GM18519 (cell line): Measurements from ENCODE around the gene DNAJB13.

ENCODE experiments used
- ATAC-seq: cut with Tn5 transposase; IDR thresholded peaks from one replicate; pipeline ENCODE4 v1.9.1; 2021; ENCODE audit warnings: mild to moderate bottlenecking, moderate library complexity; ENCODE audit not compliant: unreplicated experiment, low FRiP score

The DNAJB13 gene

GRCh38 chr11:73996161-73996747 lies 45.4 kb downstream of the DNAJB13 start:
- no peak for ATAC-seq

DNA sequence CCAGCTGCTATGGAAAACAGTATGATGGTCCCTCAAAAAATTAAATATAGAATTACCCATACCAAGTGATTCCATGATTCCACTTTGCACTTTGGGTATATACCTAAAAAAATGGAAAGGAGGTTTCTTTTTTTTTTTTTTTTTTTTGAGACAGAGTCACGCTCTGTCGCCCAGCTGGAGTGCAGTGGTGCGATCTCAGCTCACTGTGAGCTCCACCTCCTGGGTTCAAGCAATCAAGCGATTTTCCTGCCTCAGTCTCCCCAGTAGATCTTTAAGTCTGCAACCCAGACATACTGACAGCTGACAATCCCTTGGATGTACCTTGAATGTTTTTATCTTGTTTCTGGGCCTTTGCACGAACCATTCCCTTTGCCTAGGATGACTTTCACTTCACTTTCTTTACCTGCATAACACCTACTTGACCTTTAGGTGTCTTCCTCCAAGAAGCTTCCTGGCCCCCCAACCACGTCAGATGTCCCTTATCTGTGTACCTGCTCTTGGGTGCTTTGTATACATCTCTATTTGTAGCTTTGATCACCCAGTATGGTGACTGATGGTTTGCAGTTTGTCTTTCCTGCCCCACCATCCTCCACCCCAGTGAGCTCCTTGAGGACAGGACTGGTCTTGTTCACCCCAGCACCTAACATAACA lies 46.4 kb downstream of the DNAJB13 start:
- no peak for ATAC-seq

GRCh38 chr11:73998846-73999575 lies 48.2 kb downstream of the DNAJB13 start:
- ATAC-seq = no peak

- no peak for ATAC-seq
Observed at GRCh38 chr11:73999581-74000306, 48.9 kb downstream of the DNAJB13 start.

GRCh38 chr11:74000307-74001133 lies 49.7 kb downstream of the DNAJB13 start:
- no peak for ATAC-seq

- ATAC-seq = no peak
Observed at GRCh38 chr11:74001822-74002286, 51.0 kb downstream of the DNAJB13 start.

DNA sequence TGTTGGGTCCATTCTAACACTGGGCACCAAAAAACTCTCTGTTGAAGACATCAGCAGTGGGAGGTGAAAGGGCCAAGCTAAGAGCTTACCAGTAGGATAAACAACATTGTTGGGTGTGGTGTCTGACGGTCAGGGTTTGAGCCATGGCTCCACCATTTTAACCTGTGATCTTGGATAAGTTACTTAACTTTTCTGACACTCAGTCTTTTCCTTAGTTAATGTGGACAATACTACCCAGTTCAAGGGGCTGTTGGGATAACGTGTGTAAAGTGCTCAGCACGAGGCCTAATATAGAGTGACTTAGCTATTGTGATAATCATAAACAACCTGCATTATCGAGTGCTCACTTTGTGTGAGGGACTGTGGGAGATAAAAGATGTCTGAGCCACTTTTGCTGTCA lies 52.0 kb downstream of the DNAJB13 start:
- ATAC-seq = no peak

- no peak for ATAC-seq
Observed at GRCh38 chr11:74004046-74004695, 53.3 kb downstream of the DNAJB13 start.

DNA sequence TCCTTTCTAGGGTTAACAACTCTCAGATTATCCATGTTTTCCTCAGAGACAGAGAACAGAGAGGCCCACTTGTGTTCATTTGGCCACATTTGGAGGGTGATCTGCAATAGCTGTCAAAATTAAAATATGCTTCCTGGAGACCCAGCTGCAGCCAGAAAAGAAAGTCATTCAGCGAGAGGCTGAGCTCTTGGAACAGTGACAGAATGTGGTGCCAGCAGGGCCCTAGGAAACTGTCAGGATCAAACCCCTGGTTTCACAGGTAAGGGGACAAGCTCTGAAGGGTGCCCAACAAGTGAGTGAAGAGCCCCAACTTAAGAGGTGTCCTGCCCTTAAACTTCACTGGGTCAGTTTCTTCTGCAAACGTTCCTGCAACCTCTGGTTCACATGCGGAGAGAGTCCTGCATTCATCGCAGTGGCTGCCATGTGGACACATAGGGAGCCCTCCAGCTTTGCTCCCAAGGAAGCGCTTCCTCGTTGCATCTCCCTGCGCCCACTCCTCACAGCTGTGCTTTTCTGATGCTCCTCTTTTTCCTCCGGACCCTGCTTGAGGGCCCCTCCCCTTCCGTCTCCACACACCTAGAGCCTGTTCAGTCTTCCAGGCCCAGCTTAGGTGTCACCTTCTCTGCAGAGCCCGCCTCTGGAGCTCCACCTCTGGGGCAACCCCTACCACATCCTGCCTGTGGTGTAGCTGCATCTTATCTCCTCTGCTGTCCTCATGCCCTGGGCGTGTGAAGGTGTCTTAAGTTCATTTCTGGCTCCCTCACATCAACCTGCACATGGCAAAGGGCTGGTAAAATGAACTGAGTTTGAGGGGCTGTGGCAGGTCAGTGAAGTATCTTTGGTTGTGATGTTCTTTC lies 54.2 kb downstream of the DNAJB13 start:
- ATAC-seq = no peak

GRCh38 chr11:74005721-74006517 lies 55.1 kb downstream of the DNAJB13 start:
- ATAC-seq = no peak

GRCh38 chr11:74006743-74007304 lies 56.0 kb downstream of the DNAJB13 start:
- ATAC-seq = no peak

DNA sequence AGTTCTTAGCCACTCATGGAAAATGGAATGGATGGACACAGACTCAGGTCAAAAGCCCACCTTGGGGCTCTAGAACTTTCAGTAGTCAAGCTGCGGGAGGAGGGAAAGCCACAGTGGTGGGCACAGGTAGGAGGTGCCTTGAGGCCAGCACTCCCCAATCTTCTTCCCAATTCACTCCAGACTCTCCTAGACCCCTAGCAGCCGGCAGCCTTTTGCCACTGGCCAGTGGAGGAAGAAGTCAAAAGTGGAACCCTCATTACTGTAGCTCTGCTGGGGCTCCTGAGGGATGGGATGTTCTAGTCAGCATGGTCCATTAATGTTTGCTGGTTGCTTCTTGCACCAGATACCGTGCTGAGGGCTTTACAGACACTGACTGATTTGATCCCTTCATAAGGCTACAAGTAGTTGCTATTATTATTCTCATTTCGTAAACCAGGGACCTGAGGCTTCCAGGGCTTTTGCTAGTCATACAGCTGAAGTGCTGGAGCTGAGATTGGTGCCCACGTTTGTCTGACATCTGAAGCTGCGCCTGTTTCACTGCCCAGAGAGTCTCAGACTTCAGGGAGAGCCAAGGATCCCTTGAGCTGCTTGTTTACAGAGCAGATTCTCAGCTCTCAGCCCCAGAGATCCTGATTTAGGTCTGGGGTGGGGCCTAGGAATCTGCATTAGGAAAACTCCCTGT lies 57.0 kb downstream of the DNAJB13 start:
- no peak for ATAC-seq

DNA sequence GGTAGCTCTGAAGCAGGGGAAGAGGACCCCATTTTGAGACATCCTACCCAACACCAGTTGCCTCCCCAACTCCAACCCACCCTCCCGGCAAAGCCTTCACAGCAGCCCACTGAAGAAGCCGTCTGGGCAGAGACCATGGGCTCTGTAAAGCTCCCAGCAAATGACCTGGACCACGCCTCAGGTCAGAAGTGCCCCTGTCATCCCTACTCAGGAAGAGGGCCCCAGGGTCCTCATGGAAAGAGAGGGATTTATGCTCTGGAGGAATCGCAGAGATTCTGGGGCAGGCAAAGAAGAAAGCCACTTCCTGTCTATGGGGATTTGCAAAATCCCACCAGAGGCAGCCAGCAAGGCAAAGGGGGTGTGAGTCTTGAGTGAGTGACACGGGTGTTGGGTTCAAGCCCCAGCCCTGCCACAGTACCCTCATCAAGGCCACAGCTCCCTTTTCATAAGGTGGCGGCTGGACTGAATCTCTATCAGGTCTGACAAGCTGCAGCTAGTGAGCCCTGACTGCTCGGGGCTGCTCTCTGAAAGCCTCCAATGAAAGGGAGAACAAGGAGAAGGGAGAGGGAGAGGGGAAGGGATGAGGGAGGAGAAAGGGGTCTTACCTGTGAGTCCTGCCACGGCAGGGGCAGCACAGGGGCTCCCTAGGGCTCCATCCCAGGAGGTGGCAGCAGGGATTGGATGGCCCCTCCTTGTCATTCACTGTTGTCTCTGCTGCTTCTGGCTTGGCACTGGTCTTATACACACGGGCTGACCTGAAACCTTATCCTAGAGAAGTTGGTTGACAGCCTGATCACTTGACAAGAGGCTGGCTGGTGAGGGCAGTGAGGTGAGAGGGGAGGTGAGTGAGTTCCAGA lies 57.8 kb downstream of the DNAJB13 start, which contains the start of gene UCP3:
TSS of gene UCP3 (minus strand) at position 713 of the 857 bp plus-strand sequence. CDS start 2,043 bp downstream, outside the sequence.
- ATAC-seq = no peak

- ATAC-seq = no peak
Observed at GRCh38 chr11:74009230-74009547, 58.4 kb downstream of the DNAJB13 start.

DNA sequence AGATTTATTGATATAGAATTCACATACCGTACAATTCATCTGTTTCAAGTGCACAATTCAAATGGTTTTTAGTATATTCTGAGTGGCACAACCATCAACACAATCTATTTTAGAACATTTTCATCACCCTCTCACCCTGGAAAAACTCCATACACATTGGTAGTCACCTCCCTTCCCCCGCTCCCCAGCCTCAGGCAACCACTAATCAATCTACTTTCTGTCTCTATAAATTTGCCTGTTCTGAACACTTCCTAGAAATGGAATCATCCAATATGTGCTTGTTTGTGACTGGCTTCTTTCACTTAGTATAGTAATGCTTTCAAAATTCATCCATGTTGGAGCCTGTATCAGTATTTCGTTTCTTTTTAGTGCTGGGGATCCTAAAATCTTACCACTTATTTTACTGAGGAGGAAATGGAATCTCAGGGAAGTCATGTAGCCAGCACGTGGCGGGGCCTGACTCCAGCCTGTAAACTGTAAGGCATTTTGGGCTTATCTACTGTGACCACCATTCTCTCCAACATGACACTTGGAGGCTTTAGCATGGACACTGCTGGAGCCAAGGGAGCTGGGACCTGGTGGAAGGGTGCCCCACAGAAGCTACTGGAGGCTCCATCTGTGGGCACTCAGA lies 59.0 kb downstream of the DNAJB13 start:
- no peak for ATAC-seq
